Measurements from ENCODE around the gene ATXN1. TPM values are rescaled to one million over a fixed set of nuclear protein-coding genes. Genes with fewer than 3 reads are reported as not detected.

ATXN1 gene
- polyA plus RNA-seq, 1 donor from 2014 or later, result 28.2 TPM

GRCh38 chr6:16547587-16547986, 213.7 kb downstream of the ATXN1 start:
- Histone ChIP-seq H4K20me1 (ENCODE audit: insufficient read depth) (no peaks in the 10 kb centered on the region), H3K36me3 (ENCODE audit: insufficient read depth, low read length) (peaks cover 7% of the 10 kb centered on the region), H3K4me3 (ENCODE audit: low read length) (no peak overlapping the region), H3K27me3 (ENCODE audit: insufficient read depth, low read depth, low read length) (no peaks in the 10 kb centered on the region), H3K9me3 (ENCODE audit: low read length) (no peaks in the 10 kb centered on the region), H3K9me2 (ENCODE audit: insufficient read depth, low read length) (no peaks in the 10 kb centered on the region), H2AFZ (ENCODE audit: low read depth, low read length) (no peak overlapping the region), H3K27ac (ENCODE audit: low read length) (no peak overlapping the region), H3K79me2 (replicated peaks; ENCODE audit: insufficient read depth, low read length) (no peaks in the 10 kb centered on the region), H3K4me2 (ENCODE audit: low read length) (no peak overlapping the region), H3K9ac (ENCODE audit: low read length) (no peak overlapping the region), H3F3A (ENCODE audit: insufficient read depth, low read length, poor library complexity, severe bottlenecking) (no peaks in the 10 kb centered on the region)
- no peak for TF ChIP-seq EP300 (conservative IDR thresholded peaks at IDR 0.05; ENCODE audit: poor library complexity, severe bottlenecking)
- no peak for TF ChIP-seq SMC3 (conservative IDR thresholded peaks at IDR 0.05; ENCODE audit: poor library complexity)
- TF ChIP-seq, protein P1, sequence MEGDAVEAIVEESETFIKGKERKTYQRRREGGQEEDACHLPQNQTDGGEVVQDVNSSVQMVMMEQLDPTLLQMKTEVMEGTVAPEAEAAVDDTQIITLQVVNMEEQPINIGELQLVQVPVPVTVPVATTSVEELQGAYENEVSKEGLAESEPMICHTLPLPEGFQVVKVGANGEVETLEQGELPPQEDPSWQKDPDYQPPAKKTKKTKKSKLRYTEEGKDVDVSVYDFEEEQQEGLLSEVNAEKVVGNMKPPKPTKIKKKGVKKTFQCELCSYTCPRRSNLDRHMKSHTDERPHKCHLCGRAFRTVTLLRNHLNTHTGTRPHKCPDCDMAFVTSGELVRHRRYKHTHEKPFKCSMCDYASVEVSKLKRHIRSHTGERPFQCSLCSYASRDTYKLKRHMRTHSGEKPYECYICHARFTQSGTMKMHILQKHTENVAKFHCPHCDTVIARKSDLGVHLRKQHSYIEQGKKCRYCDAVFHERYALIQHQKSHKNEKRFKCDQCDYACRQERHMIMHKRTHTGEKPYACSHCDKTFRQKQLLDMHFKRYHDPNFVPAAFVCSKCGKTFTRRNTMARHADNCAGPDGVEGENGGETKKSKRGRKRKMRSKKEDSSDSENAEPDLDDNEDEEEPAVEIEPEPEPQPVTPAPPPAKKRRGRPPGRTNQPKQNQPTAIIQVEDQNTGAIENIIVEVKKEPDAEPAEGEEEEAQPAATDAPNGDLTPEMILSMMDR (IDR thresholded peaks at IDR 0.05; ENCODE audit: poor library complexity, severe bottlenecking), result no peak
- TF ChIP-seq MXI1 (conservative IDR thresholded peaks at IDR 0.05; ENCODE audit: poor library complexity, severe bottlenecking), result no peak

DNA sequence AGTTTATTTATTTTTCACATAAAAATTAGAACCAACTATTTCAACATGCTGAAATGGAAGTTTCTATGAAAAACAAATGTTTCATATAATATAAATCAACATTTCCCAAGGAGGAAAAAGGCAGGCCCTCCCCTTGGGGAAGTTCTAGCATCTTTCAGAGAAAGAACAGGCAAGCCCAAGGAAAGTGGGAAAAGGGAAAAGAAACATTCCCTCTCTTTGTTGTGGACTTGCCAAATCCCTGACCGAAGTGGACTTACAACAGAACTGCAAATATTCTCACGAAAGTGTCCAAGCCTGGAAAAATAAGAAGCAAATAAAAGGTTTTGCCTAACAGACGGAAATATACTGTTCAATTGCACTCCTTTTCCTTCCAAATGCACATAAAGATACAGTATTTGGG, 214.4 kb downstream of the ATXN1 start:
- no peak overlapping the region for H2AFZ ChIP-seq (ENCODE audit: low read depth, low read length)
- H3K79me2 ChIP-seq (replicated peaks; ENCODE audit: insufficient read depth, low read length), result no peaks in the 10 kb centered on the region
- H3K4me3 ChIP-seq (ENCODE audit: low read length), result no peak overlapping the region
- H3K27ac ChIP-seq (ENCODE audit: low read length), result no peak overlapping the region
- H3K27me3 ChIP-seq (ENCODE audit: insufficient read depth, low read depth, low read length), result no peaks in the 10 kb centered on the region
- no peaks in the 10 kb centered on the region for H3F3A ChIP-seq (ENCODE audit: insufficient read depth, low read length, poor library complexity, severe bottlenecking)
- H3K9me2 ChIP-seq (ENCODE audit: insufficient read depth, low read length), result no peaks in the 10 kb centered on the region
- no peaks in the 10 kb centered on the region for H4K20me1 ChIP-seq (ENCODE audit: insufficient read depth)
- peaks cover 7% of the 10 kb centered on the region for H3K36me3 ChIP-seq (ENCODE audit: insufficient read depth, low read length)
- H3K9ac ChIP-seq (ENCODE audit: low read length), result no peak overlapping the region
- H3K4me2 ChIP-seq (ENCODE audit: low read length), result no peak overlapping the region
- no peak for TF ChIP-seq TAF1 (IDR thresholded peaks at IDR 0.05; ENCODE audit: low read depth)
- TF ChIP-seq, protein P1 (IDR thresholded peaks at IDR 0.05; ENCODE audit: poor library complexity, severe bottlenecking), result no peak
- TF ChIP-seq SMC3 (conservative IDR thresholded peaks at IDR 0.05; ENCODE audit: poor library complexity), result no peak
- no peak for TF ChIP-seq REST (IDR thresholded peaks at IDR 0.05; ENCODE audit: borderline replicate concordance)
- no peak for TF ChIP-seq MXI1 (conservative IDR thresholded peaks at IDR 0.05; ENCODE audit: poor library complexity, severe bottlenecking)
- no peak for TF ChIP-seq RAD21 (conservative IDR thresholded peaks at IDR 0.05)
- TF ChIP-seq POLR2AphosphoS5 (IDR thresholded peaks at IDR 0.05), result no peak
- no peak for TF ChIP-seq EP300 (conservative IDR thresholded peaks at IDR 0.05; ENCODE audit: poor library complexity, severe bottlenecking)
- TF ChIP-seq EZH2 (IDR thresholded peaks at IDR 0.05; ENCODE audit: borderline replicate concordance, insufficient read depth, low read length, poor library complexity, severe bottlenecking), result no peak
- no peaks in the 10 kb centered on the region for H3K9me3 ChIP-seq (ENCODE audit: low read length)

Measured in neural cell (in vitro differentiated cells).